OCI-LY3 (cell line): ENCODE data around the gene VEZT.

ENCODE experiments used
- CTCF ChIP-seq: fragments of 200-600, 300-600 bp; sonication (generic); IDR thresholded peaks from 2 replicates; pipeline ENCODE4 v1.5.1; 2014; ENCODE audit warnings: antibody characterized with exemption, low read length, low read depth
- EZH2phosphoT487 ChIP-seq: fragments of 200-600 bp; shearing (Covaris generic); IDR thresholded peaks from 2 replicates; pipeline ENCODE4 v1.6.1; 2018; ENCODE audit warnings: antibody characterized with exemption, mixed run types, low read depth

GRCh38 chr12:95304673-95305198 lies 87.1 kb downstream of the VEZT start:
- no peak for TF ChIP-seq CTCF
- no peak for TF ChIP-seq EZH2phosphoT487
